ENCODE results near the gene LYRM4.
"Not testable (repeated sequence)": the region's sequence is repeated elsewhere in the genome, so short reads cannot be mapped to it uniquely, and the experiment has no call there.

The LYRM4 gene

DNA sequence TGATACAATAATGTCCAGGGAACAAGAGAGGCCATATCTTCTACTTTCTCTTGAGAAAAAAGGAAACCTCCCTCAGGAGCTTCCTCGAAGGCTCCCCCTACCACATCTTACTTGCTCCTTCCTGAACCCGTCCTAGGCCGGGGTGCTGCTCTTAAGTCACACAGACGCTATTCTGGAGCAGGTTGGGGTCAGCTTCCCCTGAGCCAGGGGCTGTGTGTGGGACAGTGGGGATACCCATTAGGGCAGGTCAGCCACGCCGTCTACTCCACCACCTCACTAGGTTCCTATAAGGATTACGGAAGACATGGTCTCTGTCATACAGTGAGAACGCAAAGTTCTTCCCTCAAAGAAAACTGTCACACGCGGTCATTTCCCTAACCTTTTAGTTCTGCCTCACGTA lies 183.8 kb downstream of the LYRM4 start:
- no peak for DNase-seq (ENCODE audit: low read depth)
- H3K4me3 ChIP-seq (ENCODE audit: low read depth, low read length): no peak overlapping the region

DNA sequence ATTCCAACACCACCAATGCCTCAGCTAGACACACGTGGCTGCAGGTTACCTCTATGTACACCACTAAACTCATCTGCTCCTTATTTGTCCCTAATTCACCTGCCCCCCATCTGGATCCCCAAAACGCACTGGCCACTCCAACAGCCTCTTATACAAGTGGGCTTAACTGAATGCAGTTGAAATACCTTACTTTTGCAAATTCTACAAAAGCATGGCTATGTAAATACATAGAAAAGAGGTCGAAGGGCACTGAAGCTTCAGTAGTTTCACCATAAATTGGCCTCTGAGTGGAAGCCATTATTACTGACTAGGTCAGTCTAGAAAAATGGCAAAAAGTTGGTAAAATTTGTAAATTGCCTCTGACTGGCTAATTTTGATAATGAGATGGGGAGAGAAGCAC lies 186.8 kb downstream of the LYRM4 start:
- DNase-seq (ENCODE audit: low read depth): no peak
- H3K4me3 ChIP-seq (ENCODE audit: low read depth, low read length): no peak overlapping the region

DNA sequence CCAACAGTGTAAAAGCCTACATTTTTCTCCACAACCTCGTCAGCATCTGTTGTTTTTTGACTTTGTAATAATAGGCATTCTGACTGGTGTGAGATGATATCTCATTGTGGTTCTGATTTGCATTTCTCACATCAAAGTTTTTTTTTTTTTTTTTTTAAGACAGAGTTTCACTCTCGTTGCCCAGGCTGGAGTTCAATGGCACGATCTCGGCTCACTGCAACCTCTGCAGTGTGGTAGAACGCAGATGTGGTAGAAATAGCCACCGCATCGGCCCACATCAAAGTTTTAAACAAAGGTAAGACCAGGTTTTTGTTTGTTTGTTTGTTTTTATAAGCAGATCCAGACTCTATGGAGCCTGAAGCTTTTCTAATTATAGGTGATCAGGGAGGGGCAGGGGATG lies 188.3 kb downstream of the LYRM4 start:
- H3K4me3 ChIP-seq (ENCODE audit: low read depth, low read length): no peak overlapping the region
- no peak for DNase-seq (ENCODE audit: low read depth)

DNA sequence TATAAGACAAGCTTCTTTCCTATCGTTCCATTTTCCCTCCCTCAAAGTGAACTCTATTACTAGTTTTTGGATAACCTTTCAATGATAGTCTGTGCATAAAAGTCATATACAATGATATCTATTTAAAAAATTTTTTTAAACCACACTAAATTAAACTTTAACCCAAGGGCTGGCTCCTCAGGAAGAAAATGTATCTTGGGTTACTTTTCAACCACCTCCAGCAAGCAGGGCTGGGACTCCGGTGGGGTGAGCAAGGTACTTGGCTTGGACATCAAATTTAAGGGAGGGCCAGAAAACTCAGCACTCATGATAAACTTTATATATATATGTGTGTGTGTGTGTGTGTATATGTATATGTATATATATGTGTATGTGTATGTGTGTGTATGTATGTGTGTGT lies 189.5 kb downstream of the LYRM4 start:
- DNase-seq (ENCODE audit: low read depth): no peak
- H3K4me3 ChIP-seq (ENCODE audit: low read depth, low read length): no peak overlapping the region

DNA sequence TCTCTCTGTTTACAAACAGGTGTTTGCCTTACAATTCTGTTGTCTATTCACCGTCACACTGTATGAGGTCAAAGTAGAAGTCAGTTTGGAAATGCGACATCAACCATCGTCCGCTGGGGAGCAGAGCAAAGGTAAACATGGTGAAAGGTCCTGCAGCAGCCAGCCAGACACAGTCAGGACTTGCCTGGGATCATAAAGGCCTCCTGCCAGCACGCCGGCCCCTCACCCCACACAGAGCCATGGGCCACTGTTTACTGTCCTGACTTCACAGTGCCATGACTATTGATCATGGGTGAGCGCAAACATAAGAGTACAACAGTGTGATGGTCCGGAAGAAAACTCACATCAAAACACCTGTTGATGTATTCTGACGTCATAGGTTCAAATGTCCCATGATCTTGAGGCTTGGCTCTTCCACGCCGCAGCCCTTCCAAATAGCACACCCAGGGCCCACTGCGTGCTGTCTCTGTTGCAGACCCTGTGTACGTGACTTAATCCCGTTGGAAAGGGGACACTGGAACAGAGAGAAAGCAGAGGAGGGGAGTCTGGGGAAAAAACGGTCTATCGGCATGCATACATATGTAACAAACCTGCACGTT lies 192.5 kb downstream of the LYRM4 start:
- H3K4me3 ChIP-seq (ENCODE audit: low read depth, low read length): no peak overlapping the region
- no peak for DNase-seq (ENCODE audit: low read depth)

DNA sequence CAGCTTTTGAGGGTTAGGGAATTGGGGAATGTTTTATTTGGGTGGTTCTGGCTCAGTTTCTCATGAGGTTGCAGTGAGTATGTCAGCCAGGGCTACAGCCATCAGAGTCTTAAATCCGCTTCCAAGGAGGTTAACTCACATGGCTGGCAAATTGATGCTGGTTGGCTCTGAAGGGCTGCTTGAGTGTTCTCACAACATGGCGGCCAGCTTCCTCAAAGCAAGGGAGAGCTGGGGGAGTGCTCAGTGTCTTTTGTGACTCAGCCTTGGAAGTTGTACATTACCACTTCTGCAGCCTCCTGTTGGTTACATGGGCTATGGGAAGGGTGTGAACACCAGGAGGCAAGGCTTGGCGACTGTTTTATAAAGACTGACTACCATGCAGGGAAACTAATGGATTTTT lies 193.4 kb downstream of the LYRM4 start:
- DNase-seq (ENCODE audit: low read depth): no peak
- no peak overlapping the region for H3K4me3 ChIP-seq (ENCODE audit: low read depth, low read length)

DNA sequence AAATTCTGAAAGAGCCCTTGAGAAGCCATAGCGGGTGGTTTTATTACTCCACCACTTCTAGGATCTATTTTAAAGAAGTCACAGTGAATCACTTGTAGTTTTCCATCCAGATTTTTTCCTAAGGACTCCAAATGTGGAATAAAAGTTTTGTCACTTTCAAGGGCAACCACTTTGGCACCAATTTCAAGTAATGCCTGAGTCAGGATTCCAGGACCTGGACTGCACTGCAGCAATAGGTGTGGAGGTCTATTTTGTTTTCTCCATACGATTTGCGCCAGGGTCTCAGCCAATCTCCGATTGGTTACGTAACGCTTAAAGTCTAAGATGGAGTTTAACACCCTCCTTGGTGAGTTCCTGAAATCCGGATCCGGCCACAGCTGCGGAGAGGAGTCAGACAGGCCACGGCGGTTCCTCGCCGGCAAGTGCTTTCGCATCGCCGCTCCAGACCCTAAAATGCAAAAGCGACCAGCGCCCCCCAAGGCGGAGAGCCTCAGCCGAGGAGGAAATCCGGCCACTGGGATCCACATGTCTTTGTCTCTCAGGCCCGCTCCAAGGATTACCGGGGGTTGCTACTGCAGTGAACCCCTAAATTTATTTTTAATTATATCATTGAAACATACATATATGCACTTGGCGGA lies 194.2 kb downstream of the LYRM4 start:
- no peak for DNase-seq (ENCODE audit: low read depth)
- H3K4me3 ChIP-seq (ENCODE audit: low read depth, low read length): no peak overlapping the region

DNA sequence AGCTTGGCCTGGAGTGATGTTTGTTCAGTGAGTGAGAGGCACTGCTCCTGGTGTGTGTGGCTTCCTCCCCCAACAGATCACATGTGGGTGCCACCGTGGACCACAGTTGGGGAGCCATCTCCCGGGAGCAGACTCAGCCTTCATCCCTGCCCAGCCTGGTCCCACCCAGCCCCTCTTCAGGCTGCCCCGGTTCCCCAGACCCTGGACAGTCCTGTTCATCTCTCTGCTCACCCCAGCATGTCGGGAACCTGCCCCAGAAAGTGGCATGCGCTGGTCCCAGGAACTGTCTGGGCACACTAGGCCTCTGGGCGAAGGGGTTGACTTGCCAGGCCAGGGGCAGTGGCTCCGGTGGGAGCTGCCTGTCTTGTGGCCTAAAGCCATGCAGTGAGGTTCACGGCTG lies 197.1 kb downstream of the LYRM4 start:
- no peak for DNase-seq (ENCODE audit: low read depth)
- H3K4me3 ChIP-seq (ENCODE audit: low read depth, low read length): no peak overlapping the region

DNA sequence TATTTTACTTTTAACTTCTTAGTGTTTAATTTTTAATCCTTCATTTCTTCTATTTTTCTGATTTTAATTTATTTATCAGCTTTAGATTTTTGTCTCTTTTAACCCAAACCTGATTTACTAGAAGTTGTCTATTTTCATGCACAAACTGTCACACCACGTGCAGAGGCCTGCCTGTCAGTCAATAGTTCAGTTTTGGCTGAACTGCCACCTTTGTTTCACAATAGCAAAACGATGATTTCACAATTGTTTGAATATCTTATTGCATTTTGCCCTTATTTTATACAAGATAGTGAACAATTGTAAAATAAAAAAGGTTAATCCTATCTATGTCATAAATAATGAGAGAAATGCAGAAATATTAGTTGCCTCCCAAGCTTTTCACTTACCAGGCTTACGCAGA lies 199.6 kb downstream of the LYRM4 start:
- no peak overlapping the region for H3K4me3 ChIP-seq (ENCODE audit: low read depth, low read length)
- no peak for DNase-seq (ENCODE audit: low read depth)

DNA sequence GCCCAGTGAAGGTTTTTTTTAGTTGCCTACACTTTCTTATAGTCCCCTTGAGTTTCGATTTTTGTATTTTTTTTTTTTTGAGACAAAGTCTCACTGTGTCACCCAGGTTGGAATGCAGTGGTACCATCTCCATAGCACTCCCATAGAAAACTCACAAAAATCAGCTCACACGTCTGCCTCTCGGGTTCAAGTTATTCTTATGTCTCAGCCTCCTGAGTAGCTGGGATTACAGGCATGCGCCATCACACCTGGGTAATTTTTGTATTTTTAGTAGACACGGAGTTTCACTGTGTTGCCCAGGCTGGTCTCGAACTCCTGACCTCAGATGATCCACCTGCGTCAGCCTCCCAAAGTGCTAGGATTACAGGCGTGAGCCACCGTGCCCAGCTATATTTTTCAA lies 200.3 kb downstream of the LYRM4 start:
- DNase-seq (ENCODE audit: low read depth); H3K4me3 ChIP-seq (ENCODE audit: low read depth, low read length): not testable (repeated sequence)

DNA sequence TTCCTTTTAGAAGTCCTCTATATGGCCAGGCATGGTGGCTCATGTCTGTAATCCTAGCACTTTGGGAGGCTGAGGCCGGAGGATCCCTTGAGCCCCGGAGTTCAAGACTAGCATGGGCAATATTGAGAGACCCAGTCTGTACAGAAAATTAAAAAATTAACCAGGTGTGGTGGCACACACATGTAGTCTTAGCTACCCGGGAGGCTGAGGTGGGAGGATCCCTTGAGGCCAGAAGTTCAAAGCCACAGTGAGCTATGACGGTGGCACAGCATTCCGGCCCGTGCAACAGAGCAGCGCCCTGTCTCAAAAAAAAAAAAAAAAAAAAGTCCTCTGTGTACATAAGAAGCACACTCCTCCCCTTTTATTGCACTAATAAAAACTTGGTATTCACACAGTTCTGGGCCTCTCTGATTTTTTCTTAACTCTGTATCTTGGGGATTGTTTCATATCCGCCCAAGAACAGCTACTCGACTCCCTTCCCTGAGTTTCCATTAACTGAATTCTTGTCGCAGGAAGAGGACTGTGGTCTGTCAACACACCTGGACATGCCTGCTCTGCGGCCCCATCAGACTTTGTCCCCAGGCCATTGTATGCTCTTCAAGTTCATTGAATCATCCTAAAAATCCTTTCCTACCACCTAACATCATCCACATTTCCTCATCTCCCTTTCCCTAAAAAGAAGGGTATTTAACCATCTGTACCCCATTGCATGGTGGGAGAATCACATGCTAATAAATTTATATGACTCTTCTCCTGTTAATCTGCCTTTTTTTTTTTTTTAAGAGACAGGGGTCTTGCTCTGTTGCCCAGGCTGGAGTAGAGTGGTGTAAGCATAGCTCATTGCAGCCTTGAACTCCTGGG lies 201.5 kb downstream of the LYRM4 start:
- no peak overlapping the region for H3K4me3 ChIP-seq (ENCODE audit: low read depth, low read length)
- DNase-seq (ENCODE audit: low read depth): no peak
